GM19372 (cell line): ENCODE results near the gene SMIM26.

ENCODE experiments used
- ATAC-seq: cut with Tn5 transposase; IDR thresholded peaks from one replicate; pipeline ENCODE4 v1.9.1; 2021; ENCODE audit warnings: mild to moderate bottlenecking, low read depth, moderate library complexity; ENCODE audit not compliant: unreplicated experiment

Gene SMIM26

DNA sequence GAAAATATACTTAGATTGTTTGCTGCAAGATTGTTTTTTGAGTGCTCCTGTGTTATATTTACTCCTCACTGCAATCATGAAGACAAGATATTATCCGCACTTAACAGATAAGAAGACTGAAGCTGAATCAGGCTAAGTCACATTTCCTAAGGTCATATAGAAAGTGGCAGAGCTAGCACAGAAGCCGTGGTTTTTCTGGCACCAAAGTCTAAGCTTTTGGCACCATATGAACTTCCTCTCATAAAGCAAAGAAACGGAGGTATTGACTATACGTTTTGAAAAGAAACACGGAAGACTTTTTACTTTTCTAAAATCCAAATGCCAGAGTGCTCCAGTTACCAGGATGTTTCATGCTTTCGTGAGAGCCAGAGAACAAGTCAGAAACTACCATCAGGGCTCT is 11.3 kb downstream of the SMIM26 start:
- ATAC-seq, result no peak

DNA sequence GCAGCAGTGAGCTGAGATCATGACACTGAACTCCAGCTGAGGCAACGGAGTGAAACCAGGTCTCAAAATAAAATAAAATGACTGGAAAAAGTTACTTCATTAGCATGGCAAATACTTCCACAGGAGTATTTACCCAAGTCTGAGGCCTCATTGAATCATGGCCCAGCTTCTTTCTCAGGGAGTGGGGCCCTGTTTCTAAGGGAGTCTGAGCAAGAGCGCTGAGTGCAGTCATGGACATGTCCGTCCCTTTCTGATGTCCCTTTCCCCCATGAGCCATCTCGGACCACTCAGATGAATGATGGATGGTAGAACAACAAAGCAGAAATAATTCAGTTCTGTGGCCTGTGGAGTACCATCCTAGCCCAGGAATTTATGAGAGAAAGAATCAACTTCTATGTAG is 12.8 kb downstream of the SMIM26 start:
- no peak for ATAC-seq

DNA sequence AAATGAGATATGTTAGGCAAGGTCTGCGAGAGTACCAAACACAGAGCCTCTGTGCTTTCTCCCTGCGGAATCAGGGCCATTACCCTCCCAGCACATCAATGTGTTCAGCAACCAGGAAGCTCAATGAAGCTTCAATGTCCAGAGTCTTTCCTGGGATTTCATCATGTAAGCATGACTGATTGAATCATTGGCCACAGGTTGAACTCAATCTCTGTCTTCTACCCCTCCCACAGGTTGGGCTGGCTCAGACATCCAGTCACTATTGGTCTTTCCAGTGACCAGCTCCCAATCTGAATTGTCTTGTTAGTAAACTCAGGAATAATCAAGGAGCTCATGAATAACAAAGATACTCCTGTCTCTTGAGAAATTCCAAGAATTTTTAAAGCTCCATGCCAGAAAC is 17.9 kb downstream of the SMIM26 start:
- ATAC-seq, result no peak

DNA sequence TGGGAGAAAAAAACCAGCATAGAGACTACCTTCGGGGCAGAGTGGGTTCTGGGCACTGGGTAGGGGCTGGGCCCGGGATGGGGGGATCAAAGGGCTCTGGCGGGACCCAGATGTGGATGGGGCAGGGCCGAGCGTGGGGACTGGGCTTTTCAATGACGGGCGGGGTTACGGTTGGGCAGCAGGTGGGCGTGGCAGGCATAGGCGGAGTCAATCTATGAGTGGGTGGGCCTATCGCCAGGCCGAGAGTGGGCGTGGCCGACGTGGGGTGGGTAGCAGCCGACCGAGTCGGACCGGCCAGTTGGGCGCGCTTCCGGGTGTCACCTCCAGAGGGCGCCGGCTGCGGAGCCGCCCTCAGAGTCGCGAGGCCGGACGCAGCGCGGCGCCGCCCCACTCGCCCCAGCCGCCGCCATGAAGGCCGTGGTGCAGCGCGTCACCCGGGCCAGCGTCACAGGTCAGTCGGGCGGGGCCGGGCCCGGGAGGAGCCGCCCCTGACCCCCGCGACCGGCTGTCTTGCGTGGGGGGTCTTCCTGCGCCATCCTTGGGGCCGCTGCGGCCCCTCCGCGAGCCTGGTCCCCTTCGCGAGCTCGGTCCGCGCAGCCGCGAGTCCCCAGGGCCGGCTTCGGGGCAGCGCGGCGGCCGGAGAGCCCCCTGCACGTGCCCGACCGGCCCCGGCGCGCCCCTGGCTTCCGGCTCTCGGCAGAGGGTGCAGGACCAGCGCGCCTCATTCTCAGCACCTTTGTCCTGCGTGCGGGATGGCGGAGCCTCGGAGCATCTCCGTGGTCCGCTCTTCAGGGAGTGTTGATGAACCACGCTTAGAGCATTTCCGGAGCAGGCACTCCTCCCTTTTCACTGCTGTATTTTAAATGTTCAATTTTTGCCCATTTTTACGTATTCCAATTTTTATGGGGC is 20.7 kb downstream of the SMIM26 start, which contains the start of gene DTD1:
Gene DTD1 (plus strand): TSS at position 390 of the 909 bp plus-strand sequence. CDS start 19 bp downstream, at position 409.
- ATAC-seq, result peak; percentile 78

DNA sequence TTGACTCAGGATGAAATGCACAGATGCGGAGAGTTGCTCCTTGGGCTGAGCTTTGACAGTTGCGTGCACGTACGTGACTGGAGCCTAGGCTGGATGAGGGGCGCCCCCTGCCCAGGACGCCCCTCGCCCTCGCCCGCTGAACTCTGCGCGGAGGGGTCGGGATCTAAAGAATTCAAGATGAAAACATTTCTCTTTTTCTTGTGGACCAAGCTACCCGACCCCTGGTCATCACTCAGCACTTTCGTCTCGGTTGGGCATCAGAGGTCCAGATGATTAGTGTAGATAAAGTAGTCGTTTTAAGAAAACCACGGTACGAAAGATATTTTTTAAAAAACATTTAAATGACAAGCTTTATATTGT is 21.3 kb downstream of the SMIM26 start:
- no peak for ATAC-seq

DNA sequence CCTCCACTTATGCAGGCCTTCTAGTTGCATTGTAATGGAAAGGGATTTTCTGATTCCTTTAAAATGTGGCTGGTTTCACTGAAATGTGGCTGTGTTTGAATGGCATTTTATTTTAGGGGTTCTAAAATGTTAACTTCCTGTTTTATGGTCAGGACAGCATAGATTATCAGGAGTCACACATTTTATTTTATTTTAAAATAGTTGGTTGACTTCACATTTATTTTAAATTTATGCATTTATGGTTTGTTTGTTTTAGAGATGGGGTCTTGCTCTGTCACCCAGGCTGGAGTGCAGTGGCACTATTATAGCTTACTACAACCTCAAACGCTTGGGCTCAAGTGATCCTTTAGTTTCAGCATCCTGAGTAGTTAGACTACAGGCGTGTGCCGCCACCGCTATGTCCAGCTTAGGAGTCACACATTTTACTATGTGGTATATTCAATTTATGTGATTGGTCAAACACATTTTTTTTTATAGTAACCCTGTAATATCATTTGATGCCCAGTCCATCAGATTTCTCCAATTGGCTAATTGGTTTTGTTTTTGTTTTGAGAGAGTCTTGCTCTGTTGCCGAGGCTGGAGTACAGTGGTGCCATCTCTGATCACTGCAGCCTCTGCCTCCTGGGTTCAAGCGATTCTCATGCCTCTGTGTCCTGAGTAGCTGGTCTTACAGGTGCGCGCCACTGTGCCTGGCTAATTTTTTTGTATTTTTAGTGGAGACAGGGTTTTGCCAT is 22.9 kb downstream of the SMIM26 start:
- ATAC-seq, result no peak

DNA sequence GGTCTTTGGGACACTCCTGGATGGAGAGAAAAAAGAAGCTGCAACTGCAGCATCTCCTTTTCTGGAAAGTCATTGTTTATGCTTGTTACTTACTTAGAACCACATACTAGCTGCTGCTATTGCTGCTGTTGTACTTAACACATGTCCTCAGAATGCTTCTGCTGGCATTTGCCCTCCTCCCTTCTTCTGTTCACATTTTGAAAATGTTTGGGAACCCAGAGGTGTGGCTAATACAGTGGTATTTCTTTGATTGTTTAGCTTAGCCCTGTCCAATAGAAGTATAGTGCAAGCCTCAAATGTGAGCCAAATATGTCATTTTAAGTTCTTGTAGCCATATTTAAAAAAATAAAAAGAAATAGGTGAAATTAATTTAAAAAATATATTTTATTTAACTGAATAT is 29.0 kb downstream of the SMIM26 start:
- no peak for ATAC-seq

DNA sequence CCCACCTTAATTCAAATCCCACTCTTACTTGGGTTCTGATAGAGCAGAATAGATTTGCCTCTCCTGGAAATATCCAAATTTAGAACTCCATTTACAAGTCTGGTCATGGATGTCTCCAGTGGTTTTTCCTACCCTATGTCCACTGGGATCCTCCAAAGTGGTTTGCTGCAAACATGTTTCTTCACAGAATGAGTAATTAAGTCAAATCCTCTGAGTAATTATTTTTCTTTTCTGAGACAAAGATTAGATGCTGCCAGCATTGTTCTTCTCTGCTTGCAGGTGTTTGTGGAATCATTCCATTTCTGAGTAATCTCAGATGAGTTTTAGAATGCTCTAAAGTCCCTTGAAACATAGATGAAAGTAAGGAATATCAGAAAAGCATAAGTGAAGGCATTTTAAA is 42.5 kb downstream of the SMIM26 start:
- ATAC-seq, result no peak

DNA sequence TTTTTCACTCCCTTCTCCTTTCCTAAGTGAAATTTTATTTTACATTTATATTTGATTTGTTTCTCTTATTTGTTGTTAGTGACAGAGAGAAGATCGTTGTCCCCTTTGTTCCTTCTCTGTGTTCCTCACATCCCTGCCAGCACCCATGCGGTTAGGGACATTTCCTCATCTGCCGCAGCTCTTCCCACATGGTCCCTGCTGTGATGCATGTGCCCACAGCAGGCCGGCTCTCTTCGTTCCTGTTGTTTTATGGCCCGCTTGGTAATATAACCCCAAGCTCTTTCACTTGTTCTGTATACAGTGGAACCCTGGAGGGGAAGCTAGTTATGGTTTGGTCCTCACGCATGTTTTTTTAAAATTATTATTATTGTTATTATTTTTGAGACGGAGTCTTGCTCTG is 44.3 kb downstream of the SMIM26 start:
- no peak for ATAC-seq

DNA sequence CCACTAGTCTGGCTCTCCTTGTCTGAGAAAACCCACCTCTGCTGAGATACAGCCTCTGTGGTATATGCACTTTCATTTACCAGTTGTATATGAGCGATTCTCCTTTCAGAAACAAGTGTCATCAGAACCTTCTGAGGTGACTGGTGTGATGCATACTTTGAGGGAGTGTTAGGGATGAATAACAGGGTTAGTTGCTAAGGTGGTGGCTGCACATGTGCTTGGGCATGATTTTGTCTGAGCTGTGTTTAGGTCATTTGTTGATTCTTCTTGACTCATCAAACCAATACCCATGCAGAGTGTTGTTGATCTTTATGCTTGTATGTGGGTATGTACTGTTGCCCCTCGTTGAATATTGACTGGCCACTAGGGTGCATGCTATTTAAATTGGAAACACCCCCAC is 46.3 kb downstream of the SMIM26 start:
- ATAC-seq, result no peak

DNA sequence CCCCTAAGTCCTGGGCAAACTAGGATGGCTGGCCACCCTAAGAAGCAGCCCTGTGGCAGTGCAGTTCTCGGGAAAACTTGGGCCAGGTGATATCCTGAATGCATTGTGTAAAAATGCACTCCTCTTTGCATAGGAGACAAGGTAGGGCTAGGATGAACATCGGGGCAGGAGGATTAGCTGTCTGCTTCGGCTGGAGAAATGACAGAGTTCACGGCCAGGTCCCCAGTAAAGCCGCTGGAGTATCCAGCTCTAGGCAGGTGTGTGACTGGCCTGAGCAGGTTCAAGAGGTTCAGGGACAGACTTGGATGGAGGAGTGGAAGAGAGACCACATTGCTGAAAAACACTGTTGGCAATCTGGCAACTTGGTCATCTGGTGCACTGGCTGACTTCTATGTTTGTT is 47.0 kb downstream of the SMIM26 start:
- no peak for ATAC-seq

DNA sequence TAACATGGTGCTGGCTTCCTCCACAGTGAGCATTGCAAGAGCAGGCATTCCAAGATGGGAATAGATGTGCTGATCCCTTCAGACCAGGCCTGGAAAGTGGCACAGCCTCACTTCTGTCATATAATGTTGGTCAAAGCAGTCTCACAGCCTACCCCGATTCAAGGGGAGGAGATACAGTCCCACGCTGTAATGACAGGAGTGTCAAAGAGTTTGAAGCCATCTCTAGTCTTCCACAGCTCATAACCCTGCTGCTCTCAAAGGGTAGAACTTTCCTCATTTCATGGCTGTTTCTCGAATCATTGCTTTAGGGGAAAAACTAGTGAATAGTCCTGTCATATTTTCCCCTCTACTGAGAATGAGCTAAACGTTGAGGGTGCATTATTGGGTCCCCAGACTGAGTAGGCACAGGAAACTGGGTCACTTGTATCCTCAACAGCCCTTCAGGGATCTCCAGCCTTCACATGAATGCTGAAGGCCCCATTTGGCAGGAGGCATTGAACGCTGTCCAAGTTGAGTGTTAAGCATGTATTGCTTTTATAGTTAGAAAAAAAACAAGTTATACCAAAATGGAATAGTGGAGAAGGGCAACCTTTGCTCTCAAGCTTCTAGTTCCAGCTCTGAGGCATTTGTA is 47.9 kb downstream of the SMIM26 start:
- ATAC-seq, result no peak
